Neural cell (in vitro differentiated cells): ENCODE results near the gene SMIM17. TPM values are rescaled to one million over a fixed set of nuclear protein-coding genes. Genes with fewer than 3 reads are reported as not detected.

Experiments
- H2AFZ ChIP-seq: fragments of 200-600, 300-800 bp; sonication (generic), shearing (Covaris generic); 2 replicates; pipeline ENCODE4 v1.6.0; 2014; ENCODE audit warnings: low read depth, mild to moderate bottlenecking, antibody characterized with exemption, low read length, moderate library complexity
- H3F3A ChIP-seq: fragments of 200-600 bp; shearing (Covaris generic); 2 replicates; pipeline ENCODE4 v1.6.1; 2016; ENCODE audit warnings: mild to moderate bottlenecking, moderate library complexity, mixed read lengths, antibody characterized with exemption, low read length; ENCODE audit not compliant: insufficient read depth, poor library complexity, severe bottlenecking
- H3K27ac ChIP-seq: fragments of 200-600, 300-800 bp; sonication (generic), shearing (Covaris generic); 2 replicates; pipeline ENCODE4 v1.5.1; 2014; ENCODE audit warnings: mild to moderate bottlenecking, low read length, moderate library complexity
- H3K27me3 ChIP-seq: fragments of 300-800, 200-600 bp; sonication (generic), shearing (Covaris generic); 2 replicates; pipeline ENCODE4 v1.6.0; 2014; ENCODE audit warnings: mild to moderate bottlenecking, low read depth, low read length, moderate library complexity; ENCODE audit not compliant: insufficient read depth
- H3K36me3 ChIP-seq: fragments of 300-800, 200-600 bp; sonication (generic), shearing (Covaris generic); 2 replicates; pipeline ENCODE4 v1.5.1; 2014; ENCODE audit warnings: mild to moderate bottlenecking, antibody characterized with exemption, low read length, moderate library complexity; ENCODE audit not compliant: insufficient read depth
- H3K4me2 ChIP-seq: fragments of 300-800, 200-600 bp; sonication (generic), shearing (Covaris generic); 2 replicates; pipeline ENCODE4 v1.6.0; 2014; ENCODE audit warnings: mild to moderate bottlenecking, low read length
- H3K4me3 ChIP-seq: fragments of 300-800, 200-600 bp; sonication (generic), shearing (Covaris generic); 2 replicates; pipeline ENCODE4 v1.5.1; 2014; ENCODE audit warnings: mild to moderate bottlenecking, low read length, moderate library complexity
- H3K79me2 ChIP-seq: fragments of 200-600 bp; shearing (Covaris generic); replicated peaks from 2 replicates; pipeline ENCODE4 v1.6.0; 2014; ENCODE audit warnings: mild to moderate bottlenecking, low read length, moderate library complexity; ENCODE audit not compliant: insufficient read depth
- H3K9ac ChIP-seq: fragments of 300-800, 200-600 bp; sonication (generic), shearing (Covaris generic); 2 replicates; pipeline ENCODE4 v1.6.1; 2016; ENCODE audit warnings: mild to moderate bottlenecking, low read length, mixed read lengths
- H3K9me2 ChIP-seq: fragments of 200-600 bp; shearing (Covaris generic); 2 replicates; pipeline ENCODE4 v1.6.1; 2016; ENCODE audit warnings: mild to moderate bottlenecking, low read length, mixed read lengths; ENCODE audit not compliant: insufficient read depth
- H3K9me3 ChIP-seq: fragments of 200-600, 300-800 bp; sonication (generic), shearing (Covaris generic); 2 replicates; pipeline ENCODE4 v1.6.1; 2016; ENCODE audit warnings: mild to moderate bottlenecking, mixed run types, low read length, moderate library complexity, mixed read lengths
- H4K20me1 ChIP-seq: fragments of 200-600 bp; shearing (Covaris generic); 2 replicates; pipeline ENCODE4 v1.6.1; 2016; ENCODE audit warnings: mild to moderate bottlenecking, mixed run types; ENCODE audit not compliant: insufficient read depth
- EP300 ChIP-seq: fragments of 450-650 bp; conservative IDR thresholded peaks from 2 replicates; pipeline ENCODE4 v1.6.1; 2014; ENCODE audit warnings: antibody characterized with exemption, mild to moderate bottlenecking, moderate library complexity; ENCODE audit not compliant: poor library complexity, severe bottlenecking
- EZH2 ChIP-seq: fragments of 200-600, 300-800 bp; shearing (Covaris generic), sonication (generic); IDR thresholded peaks from 2 replicates; pipeline ENCODE4 v1.6.1; 2014; ENCODE audit warnings: antibody characterized with exemption, low read length, borderline replicate concordance, mild to moderate bottlenecking; ENCODE audit not compliant: insufficient read depth, poor library complexity, severe bottlenecking
- MXI1 ChIP-seq: fragments of 450-650 bp; conservative IDR thresholded peaks from 2 replicates; pipeline ENCODE4 v1.6.1; 2014; ENCODE audit warnings: antibody characterized with exemption, mild to moderate bottlenecking; ENCODE audit not compliant: poor library complexity, severe bottlenecking
- POLR2AphosphoS5 ChIP-seq: IDR thresholded peaks from 2 replicates; pipeline ENCODE4 v1.6.1; 2012
- RAD21 ChIP-seq: fragments of 450-650 bp; conservative IDR thresholded peaks from 2 replicates; pipeline ENCODE4 v1.6.1; 2014; ENCODE audit warnings: antibody characterized with exemption, mild to moderate bottlenecking, moderate library complexity
- SMC3 ChIP-seq: fragments of 450-650 bp; conservative IDR thresholded peaks from 2 replicates; pipeline ENCODE4 v1.6.1; 2014; ENCODE audit warnings: antibody characterized with exemption, mild to moderate bottlenecking, moderate library complexity; ENCODE audit not compliant: poor library complexity
- TAF1 ChIP-seq: IDR thresholded peaks from 2 replicates; pipeline ENCODE4 v1.6.1; 2012; ENCODE audit warnings: low read depth
- polyA plus RNA-seq: library from polyadenylated mRNA; depleted of rRNA; stranded (reverse); fragments of >200 nt; gene quantifications from 2 replicates; pipeline ENCODE4 v1.2.3, GENCODE V29; 2014
- TF ChIP-seq, protein P1 (sequence below): IDR thresholded peaks from 2 replicates; pipeline ENCODE4 v1.6.1; 2012; ENCODE audit warnings: borderline replicate concordance
- TF ChIP-seq, protein P2 (sequence below): fragments of 450-650 bp; IDR thresholded peaks from 2 replicates; pipeline ENCODE4 v1.5.1; 2014; ENCODE audit warnings: antibody characterized with exemption, mild to moderate bottlenecking, moderate library complexity; ENCODE audit not compliant: poor library complexity, severe bottlenecking

SMIM17 gene
- polyA plus RNA-seq, 1 donor from 2014 or later = 14.2 TPM

- no peaks in the 10 kb centered on the region for H3K27me3 ChIP-seq
- no peaks in the 10 kb centered on the region for H3F3A ChIP-seq
- peak within 1 kb of the TSS; percentile 97 for H3K9ac ChIP-seq
- H2AFZ ChIP-seq = peak within 1 kb of the TSS; percentile 98
- H3K79me2 ChIP-seq = peaks cover 48% of the 10 kb centered on the region
- no peaks in the 10 kb centered on the region for H4K20me1 ChIP-seq
- peaks cover 6% of the 10 kb centered on the region for H3K36me3 ChIP-seq
- H3K9me3 ChIP-seq = peaks cover 23% of the 10 kb centered on the region
- TF ChIP-seq POLR2AphosphoS5 (peak; percentile 88), EP300 (peak; percentile 23), MXI1 (peak; percentile 79), SMC3 (no peak)
- TF ChIP-seq, protein P1, sequence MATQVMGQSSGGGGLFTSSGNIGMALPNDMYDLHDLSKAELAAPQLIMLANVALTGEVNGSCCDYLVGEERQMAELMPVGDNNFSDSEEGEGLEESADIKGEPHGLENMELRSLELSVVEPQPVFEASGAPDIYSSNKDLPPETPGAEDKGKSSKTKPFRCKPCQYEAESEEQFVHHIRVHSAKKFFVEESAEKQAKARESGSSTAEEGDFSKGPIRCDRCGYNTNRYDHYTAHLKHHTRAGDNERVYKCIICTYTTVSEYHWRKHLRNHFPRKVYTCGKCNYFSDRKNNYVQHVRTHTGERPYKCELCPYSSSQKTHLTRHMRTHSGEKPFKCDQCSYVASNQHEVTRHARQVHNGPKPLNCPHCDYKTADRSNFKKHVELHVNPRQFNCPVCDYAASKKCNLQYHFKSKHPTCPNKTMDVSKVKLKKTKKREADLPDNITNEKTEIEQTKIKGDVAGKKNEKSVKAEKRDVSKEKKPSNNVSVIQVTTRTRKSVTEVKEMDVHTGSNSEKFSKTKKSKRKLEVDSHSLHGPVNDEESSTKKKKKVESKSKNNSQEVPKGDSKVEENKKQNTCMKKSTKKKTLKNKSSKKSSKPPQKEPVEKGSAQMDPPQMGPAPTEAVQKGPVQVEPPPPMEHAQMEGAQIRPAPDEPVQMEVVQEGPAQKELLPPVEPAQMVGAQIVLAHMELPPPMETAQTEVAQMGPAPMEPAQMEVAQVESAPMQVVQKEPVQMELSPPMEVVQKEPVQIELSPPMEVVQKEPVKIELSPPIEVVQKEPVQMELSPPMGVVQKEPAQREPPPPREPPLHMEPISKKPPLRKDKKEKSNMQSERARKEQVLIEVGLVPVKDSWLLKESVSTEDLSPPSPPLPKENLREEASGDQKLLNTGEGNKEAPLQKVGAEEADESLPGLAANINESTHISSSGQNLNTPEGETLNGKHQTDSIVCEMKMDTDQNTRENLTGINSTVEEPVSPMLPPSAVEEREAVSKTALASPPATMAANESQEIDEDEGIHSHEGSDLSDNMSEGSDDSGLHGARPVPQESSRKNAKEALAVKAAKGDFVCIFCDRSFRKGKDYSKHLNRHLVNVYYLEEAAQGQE = peak; percentile 85
- peak within 1 kb of the TSS; percentile 81 for H3K27ac ChIP-seq
- H3K4me3 ChIP-seq = peak within 1 kb of the TSS; percentile 93
- H3K4me2 ChIP-seq = peak within 1 kb of the TSS; percentile 99
- H3K9me2 ChIP-seq = no peaks in the 10 kb centered on the region
These were observed 48.0 kb upstream of the SMIM17 start, which contains the start of gene ZNF71 for GRCh38 chr19:56594783-56595547. Gene ZNF71, plus strand, starts transcription at chr19:56595302. Its CDS starts 6,257 bp downstream, at chr19:56601559.

GRCh38 chr19:56595548-56595899 is 47.4 kb upstream of the SMIM17 start:
- Histone ChIP-seq H3K27ac (peak overlapping the region; percentile 81), H2AFZ (peak overlapping the region; percentile 98)

DNA sequence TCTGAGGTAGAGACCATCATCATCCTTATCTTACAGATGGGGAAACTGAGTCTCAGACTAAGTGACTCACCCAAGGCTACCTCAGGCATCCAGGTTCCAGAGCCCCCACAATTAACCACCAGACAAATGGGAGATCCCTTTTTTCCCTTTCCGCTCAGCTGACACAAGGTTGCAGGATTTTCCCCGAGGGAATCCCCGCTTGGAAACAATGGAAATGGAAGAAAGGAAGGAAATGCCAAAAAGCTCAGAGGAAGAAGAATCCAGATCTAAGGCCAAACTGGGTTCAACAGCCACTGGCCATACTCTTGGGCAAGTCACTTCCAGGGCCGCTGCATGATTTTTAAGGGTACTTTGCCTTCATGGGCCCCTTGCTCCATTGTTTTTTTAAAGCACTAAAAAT is 46.3 kb upstream of the SMIM17 start:
- no peak overlapping the region for H2AFZ ChIP-seq
- peak overlapping the region; percentile 93 for H3K4me3 ChIP-seq
- no peaks in the 10 kb centered on the region for H4K20me1 ChIP-seq
- H3K9me3 ChIP-seq = peaks cover 24% of the 10 kb centered on the region
- H3F3A ChIP-seq = no peaks in the 10 kb centered on the region
- no peak overlapping the region for H3K9ac ChIP-seq
- no peaks in the 10 kb centered on the region for H3K27me3 ChIP-seq
- TF ChIP-seq TAF1 (no peak), EP300 (no peak), POLR2AphosphoS5 (no peak), MXI1 (no peak), EZH2 (no peak), RAD21 (no peak), SMC3 (no peak)
- TF ChIP-seq, protein P1 = no peak
- TF ChIP-seq, protein P2, sequence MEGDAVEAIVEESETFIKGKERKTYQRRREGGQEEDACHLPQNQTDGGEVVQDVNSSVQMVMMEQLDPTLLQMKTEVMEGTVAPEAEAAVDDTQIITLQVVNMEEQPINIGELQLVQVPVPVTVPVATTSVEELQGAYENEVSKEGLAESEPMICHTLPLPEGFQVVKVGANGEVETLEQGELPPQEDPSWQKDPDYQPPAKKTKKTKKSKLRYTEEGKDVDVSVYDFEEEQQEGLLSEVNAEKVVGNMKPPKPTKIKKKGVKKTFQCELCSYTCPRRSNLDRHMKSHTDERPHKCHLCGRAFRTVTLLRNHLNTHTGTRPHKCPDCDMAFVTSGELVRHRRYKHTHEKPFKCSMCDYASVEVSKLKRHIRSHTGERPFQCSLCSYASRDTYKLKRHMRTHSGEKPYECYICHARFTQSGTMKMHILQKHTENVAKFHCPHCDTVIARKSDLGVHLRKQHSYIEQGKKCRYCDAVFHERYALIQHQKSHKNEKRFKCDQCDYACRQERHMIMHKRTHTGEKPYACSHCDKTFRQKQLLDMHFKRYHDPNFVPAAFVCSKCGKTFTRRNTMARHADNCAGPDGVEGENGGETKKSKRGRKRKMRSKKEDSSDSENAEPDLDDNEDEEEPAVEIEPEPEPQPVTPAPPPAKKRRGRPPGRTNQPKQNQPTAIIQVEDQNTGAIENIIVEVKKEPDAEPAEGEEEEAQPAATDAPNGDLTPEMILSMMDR = no peak
- H3K36me3 ChIP-seq = peaks cover 19% of the 10 kb centered on the region
- H3K4me2 ChIP-seq = no peak overlapping the region
- H3K27ac ChIP-seq = no peak overlapping the region
- peaks cover 61% of the 10 kb centered on the region for H3K79me2 ChIP-seq
- no peaks in the 10 kb centered on the region for H3K9me2 ChIP-seq

More at GRCh38 chr19:56595548-56595899, 47.4 kb upstream of the SMIM17 start:
- Histone ChIP-seq H3K36me3 (peaks cover 8% of the 10 kb centered on the region), H3K9ac (peak overlapping the region; percentile 97), H3K9me2 (no peaks in the 10 kb centered on the region), H3K27me3 (no peaks in the 10 kb centered on the region), H3K4me2 (peak overlapping the region; percentile 99), H4K20me1 (no peaks in the 10 kb centered on the region), H3F3A (no peaks in the 10 kb centered on the region), H3K4me3 (peak overlapping the region; percentile 93), H3K79me2 (peaks cover 50% of the 10 kb centered on the region), H3K9me3 (peaks cover 19% of the 10 kb centered on the region)
- peak; percentile 7 for TF ChIP-seq SMC3
- TF ChIP-seq TAF1 = no peak
